ENCODE data around the gene RERE.

Gene RERE

GRCh38 chr1:8782955-8783354 lies 34.5 kb downstream of the RERE start:
- peaks cover 0 to 4% of the 10 kb centered on the region in 2 experiments for H3K4me1 ChIP-seq (ENCODE audit: control insufficient read depth in 1 of 2, insufficient read depth in 1 of 2, low read depth in 1 of 2, low read length in 1 of 2)
- no peaks in the 10 kb centered on the region for H3K9me3 ChIP-seq
- H3K36me3 ChIP-seq, result no peaks in the 10 kb centered on the region
- no peaks in the 10 kb centered on the region for H3K27me3 ChIP-seq
- TF ChIP-seq CTCF (IDR thresholded peaks at IDR 0.05), result no peak
- no peak overlapping the region for H3K4me3 ChIP-seq (ENCODE audit: low read depth in 1 of 2, low read length in 1 of 2)
- no peak overlapping the region for H3K27ac ChIP-seq

- Histone ChIP-seq H3K9me3 (no peaks in the 10 kb centered on the region), H3K4me1 (ENCODE audit: control insufficient read depth in 1 of 2, insufficient read depth in 1 of 2, low read depth in 1 of 2, low read length in 1 of 2) (peaks cover 0 to 4% of the 10 kb centered on the region in 2 experiments), H3K36me3 (no peaks in the 10 kb centered on the region), H3K27ac (no peak overlapping the region), H3K27me3 (no peaks in the 10 kb centered on the region), H3K4me3 (ENCODE audit: low read depth in 1 of 2, low read length in 1 of 2) (no peak overlapping the region)
- no peak for TF ChIP-seq CTCF (IDR thresholded peaks at IDR 0.05)
Measured at GRCh38 chr1:8782001-8782620, 35.3 kb downstream of the RERE start.

- Histone ChIP-seq H3K4me1 (ENCODE audit: control insufficient read depth in 1 of 2, insufficient read depth in 1 of 2, low read depth in 1 of 2, low read length in 1 of 2) (peaks cover 0 to 9% of the 10 kb centered on the region in 2 experiments), H3K27me3 (no peaks in the 10 kb centered on the region), H3K4me3 (ENCODE audit: low read depth in 1 of 2, low read length in 1 of 2) (no peak overlapping the region), H3K27ac (no peak overlapping the region), H3K9me3 (no peaks in the 10 kb centered on the region), H3K36me3 (no peaks in the 10 kb centered on the region)
- no peak for TF ChIP-seq CTCF (IDR thresholded peaks at IDR 0.05)
Measured at GRCh38 chr1:8780405-8780804, 37.0 kb downstream of the RERE start.

- no peaks in the 10 kb centered on the region for H3K9me3 ChIP-seq
- no peak overlapping the region for H3K4me3 ChIP-seq (ENCODE audit: low read depth in 1 of 2, low read length in 1 of 2)
- no peaks in the 10 kb centered on the region for H3K27me3 ChIP-seq
- no peak for TF ChIP-seq CTCF (IDR thresholded peaks at IDR 0.05)
- H3K27ac ChIP-seq, result no peak overlapping the region
- H3K4me1 ChIP-seq (ENCODE audit: control insufficient read depth in 1 of 2, insufficient read depth in 1 of 2, low read depth in 1 of 2, low read length in 1 of 2), result peaks cover 0 to 6% of the 10 kb centered on the region in 2 experiments
- no peaks in the 10 kb centered on the region for H3K36me3 ChIP-seq
Measured at GRCh38 chr1:8777867-8778266, 39.6 kb downstream of the RERE start.

GRCh38 chr1:8776104-8776503 lies 41.3 kb downstream of the RERE start:
- Histone ChIP-seq H3K4me3 (ENCODE audit: low read depth in 1 of 2, low read length in 1 of 2) (no peak overlapping the region), H3K36me3 (no peaks in the 10 kb centered on the region), H3K9me3 (no peaks in the 10 kb centered on the region), H3K27me3 (no peaks in the 10 kb centered on the region), H3K27ac (no peak overlapping the region), H3K4me1 (ENCODE audit: control insufficient read depth in 1 of 2, insufficient read depth in 1 of 2, low read depth in 1 of 2, low read length in 1 of 2) (peaks cover 0 to 6% of the 10 kb centered on the region in 2 experiments)
- no peak for TF ChIP-seq CTCF (IDR thresholded peaks at IDR 0.05)

All from neutrophil (primary cell).